Fibroblast of lung (primary cell): Measurements from ENCODE around the gene TNRC6A.

Experiments used
- EZH2 ChIP-seq: IDR thresholded peaks from 2 replicates; pipeline ENCODE4 v1.5.1; 2012; ENCODE audit warnings: low read length, control low read depth, mild to moderate bottlenecking; ENCODE audit errors: missing control alignments
- TF ChIP-seq, protein P1 (sequence below), 2 donors: IDR thresholded peaks in 1 of 2; conservative IDR thresholded peaks in 1 of 2; 1 replicate in 1 of 2; 2 replicates in 1 of 2; pipeline ENCODE4 v1.5.1; 2011 to 2012; ENCODE audit warnings: low read length in 2 of 2, control low read depth in 1 of 2, inconsistent platforms in 1 of 2, low read depth in 1 of 2, mild to moderate bottlenecking in 1 of 2

DNA sequence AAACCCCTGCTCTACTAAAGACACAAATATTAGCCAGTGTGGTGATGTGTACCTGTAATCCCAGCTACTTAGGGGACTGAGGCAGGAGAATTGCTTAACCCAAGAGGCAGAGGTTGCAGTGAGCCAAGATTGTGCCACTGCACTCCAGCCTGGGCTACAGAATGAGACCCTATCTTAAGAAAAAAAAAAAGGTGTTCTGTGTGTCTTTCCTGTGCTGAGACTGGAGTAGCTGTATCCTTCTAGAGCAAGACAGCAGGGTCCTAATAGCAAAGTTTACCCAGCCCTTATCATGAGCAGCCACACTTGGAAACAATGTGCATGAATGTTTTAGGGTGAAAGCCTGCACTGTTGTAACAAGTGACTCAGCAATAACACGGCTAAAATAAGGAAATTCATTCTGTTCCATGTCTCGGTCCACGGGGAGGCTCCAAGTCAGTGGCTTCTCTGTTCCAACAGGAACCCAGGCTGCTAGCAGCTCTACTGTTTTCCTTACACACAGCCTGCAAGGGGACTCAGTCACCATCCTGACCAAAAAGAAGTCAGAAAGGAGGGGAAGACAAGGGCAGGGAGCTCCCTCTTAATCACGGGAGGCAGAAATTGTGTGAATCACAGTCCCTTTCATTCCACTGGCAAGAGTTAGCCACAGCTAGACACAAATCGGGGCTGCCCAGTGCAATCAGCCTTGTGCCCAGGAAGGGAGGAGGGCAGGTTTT, 109.3 kb downstream of the TNRC6A start:
- TF ChIP-seq, protein P1, sequence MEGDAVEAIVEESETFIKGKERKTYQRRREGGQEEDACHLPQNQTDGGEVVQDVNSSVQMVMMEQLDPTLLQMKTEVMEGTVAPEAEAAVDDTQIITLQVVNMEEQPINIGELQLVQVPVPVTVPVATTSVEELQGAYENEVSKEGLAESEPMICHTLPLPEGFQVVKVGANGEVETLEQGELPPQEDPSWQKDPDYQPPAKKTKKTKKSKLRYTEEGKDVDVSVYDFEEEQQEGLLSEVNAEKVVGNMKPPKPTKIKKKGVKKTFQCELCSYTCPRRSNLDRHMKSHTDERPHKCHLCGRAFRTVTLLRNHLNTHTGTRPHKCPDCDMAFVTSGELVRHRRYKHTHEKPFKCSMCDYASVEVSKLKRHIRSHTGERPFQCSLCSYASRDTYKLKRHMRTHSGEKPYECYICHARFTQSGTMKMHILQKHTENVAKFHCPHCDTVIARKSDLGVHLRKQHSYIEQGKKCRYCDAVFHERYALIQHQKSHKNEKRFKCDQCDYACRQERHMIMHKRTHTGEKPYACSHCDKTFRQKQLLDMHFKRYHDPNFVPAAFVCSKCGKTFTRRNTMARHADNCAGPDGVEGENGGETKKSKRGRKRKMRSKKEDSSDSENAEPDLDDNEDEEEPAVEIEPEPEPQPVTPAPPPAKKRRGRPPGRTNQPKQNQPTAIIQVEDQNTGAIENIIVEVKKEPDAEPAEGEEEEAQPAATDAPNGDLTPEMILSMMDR (conservative IDR thresholded peaks at IDR 0.05 in 1 of 2, IDR thresholded peaks at IDR 0.05 in 1 of 2; ENCODE audit: low read depth in 1 of 2, low read length in 2 of 2): no peak
- TF ChIP-seq EZH2: no peak
